ENCODE results near the gene RPS19BP1.
"Not testable (repeated sequence)": the region's sequence is repeated elsewhere in the genome, so short reads cannot be mapped to it uniquely, and the experiment has no call there.

The RPS19BP1 gene

GRCh38 chr22:39521106-39521885, 11.3 kb downstream of the RPS19BP1 start:
- H3K36me3 ChIP-seq (ENCODE audit: control insufficient read depth, low read length) = peaks cover 89% of the 10 kb centered on the region
- peak overlapping the region; percentile 86 for H3K4me3 ChIP-seq (ENCODE audit: low read length)
- H3K27me3 ChIP-seq (ENCODE audit: control insufficient read depth, low read length); H3K9me2 ChIP-seq (replicated peaks; ENCODE audit: control insufficient read depth, low read length); H3K9me3 ChIP-seq (ENCODE audit: control insufficient read depth, insufficient read depth, low read length): not testable (repeated sequence)
- peaks cover 79% of the 10 kb centered on the region for H3K79me2 ChIP-seq (ENCODE audit: control insufficient read depth, low read length)
- H3K4me1 ChIP-seq (ENCODE audit: control insufficient read depth, low read length) = peaks cover 64% of the 10 kb centered on the region
- peak overlapping the region; percentile 88 for H3K27ac ChIP-seq (ENCODE audit: low read depth, low read length)
- peaks cover 79% of the 10 kb centered on the region for H3F3A ChIP-seq (ENCODE audit: control insufficient read depth, insufficient read depth)
- peaks cover 16% of the 10 kb centered on the region for H4K20me1 ChIP-seq (ENCODE audit: control insufficient read depth, insufficient read depth, low read depth, low read length)
- H3K4me2 ChIP-seq (ENCODE audit: low read length) = peak overlapping the region; percentile 98

GRCh38 chr22:39520226-39521105, 12.1 kb downstream of the RPS19BP1 start, which contains the start of gene ATF4:
ATF4 (plus strand) TSS chr22:39520562; CDS start chr22:39521446, 884 bp downstream.
- Histone ChIP-seq H3K79me2 (ENCODE audit: control insufficient read depth, low read length) (peaks cover 85% of the 10 kb centered on the region), H3K4me3 (ENCODE audit: low read length) (peak within 1 kb of the TSS; percentile 86), H3K9me3 (ENCODE audit: control insufficient read depth, insufficient read depth, low read length) (no peaks in the 10 kb centered on the region), H3K4me2 (ENCODE audit: low read length) (peak within 1 kb of the TSS; percentile 98), H3K27me3 (ENCODE audit: control insufficient read depth, low read length) (no peaks in the 10 kb centered on the region), H4K20me1 (ENCODE audit: control insufficient read depth, insufficient read depth, low read depth, low read length) (peaks cover 16% of the 10 kb centered on the region), H3K9me2 (replicated peaks; ENCODE audit: control insufficient read depth, low read length) (no peaks in the 10 kb centered on the region), H3K27ac (ENCODE audit: low read depth, low read length) (peak within 1 kb of the TSS; percentile 88), H3K4me1 (ENCODE audit: control insufficient read depth, low read length) (peaks cover 61% of the 10 kb centered on the region), H3F3A (ENCODE audit: control insufficient read depth, insufficient read depth) (peaks cover 71% of the 10 kb centered on the region), H3K36me3 (ENCODE audit: control insufficient read depth, low read length) (peaks cover 93% of the 10 kb centered on the region)
- TF ChIP-seq EZH2phosphoT487 (IDR thresholded peaks at IDR 0.05; ENCODE audit: borderline replicate concordance, low read length) = no peak
- no peak for TF ChIP-seq CTCF (IDR thresholded peaks at IDR 0.05; ENCODE audit: low read depth, low read length, poor library complexity, severe bottlenecking)

- Histone ChIP-seq H4K20me1 (ENCODE audit: control insufficient read depth, insufficient read depth, low read depth, low read length) (peaks cover 19% of the 10 kb centered on the region), H3K4me1 (ENCODE audit: control insufficient read depth, low read length) (peaks cover 61% of the 10 kb centered on the region), H3K27ac (ENCODE audit: low read depth, low read length) (peak overlapping the region; percentile 88), H3K9me3 (ENCODE audit: control insufficient read depth, insufficient read depth, low read length) (no peaks in the 10 kb centered on the region), H3K36me3 (ENCODE audit: control insufficient read depth, low read length) (peaks cover 93% of the 10 kb centered on the region), H3K9me2 (replicated peaks; ENCODE audit: control insufficient read depth, low read length) (no peaks in the 10 kb centered on the region), H3K4me2 (ENCODE audit: low read length) (peak overlapping the region; percentile 98), H3F3A (ENCODE audit: control insufficient read depth, insufficient read depth) (peaks cover 64% of the 10 kb centered on the region), H3K4me3 (ENCODE audit: low read length) (peak overlapping the region; percentile 86), H3K27me3 (ENCODE audit: control insufficient read depth, low read length) (no peaks in the 10 kb centered on the region), H3K79me2 (ENCODE audit: control insufficient read depth, low read length) (peaks cover 88% of the 10 kb centered on the region)
- TF ChIP-seq EZH2phosphoT487 (IDR thresholded peaks at IDR 0.05; ENCODE audit: borderline replicate concordance, low read length) (no peak), CTCF (IDR thresholded peaks at IDR 0.05; ENCODE audit: low read depth, low read length, poor library complexity, severe bottlenecking) (peak; percentile 59)
Observed at GRCh38 chr22:39519681-39520225, 12.8 kb downstream of the RPS19BP1 start.

Data from DOHH2 (cell line).